Activated T-helper 1 cell treated with anti-CD3 and anti-CD28 coated beads, Interleukin-12 subunit alpha, Interleukin-12 subunit beta, Interleukin-2, Interleukin-4 antibody, amounts not matched to agents 30 ng/mL and 10 ng/mL and 1 ng/mL, durations not matched to agents 14 hours and 24 hours and 36 hours (primary cell): Measurements from ENCODE around the gene OASL. TPM values are rescaled to one million over a fixed set of nuclear protein-coding genes. Genes with fewer than 3 reads are reported as not detected.
"Not testable (repeated sequence)": the region's sequence is repeated elsewhere in the genome, so short reads cannot be mapped to it uniquely, and the experiment has no call there.

Experiments used
- DNase-seq: peaks from one replicate; pipeline ENCODE4 v3.0.0; 2021; ENCODE audit warnings: low spot score
- H3K27ac Mint-ChIP-seq: one replicate; pipeline ENCODE4 v1.8.0; 2021; ENCODE audit warnings: mild to moderate bottlenecking, mixed read lengths
- H3K27me3 Mint-ChIP-seq: one replicate; pipeline ENCODE4 v1.8.0; 2022; ENCODE audit warnings: mild to moderate bottlenecking, moderate library complexity, mixed read lengths; ENCODE audit not compliant: insufficient read depth
- H3K36me3 Mint-ChIP-seq: one replicate; pipeline ENCODE4 v1.8.0; 2021; ENCODE audit warnings: low read depth, mixed read lengths
- H3K4me1 Mint-ChIP-seq: one replicate; pipeline ENCODE4 v1.8.0; 2021; ENCODE audit warnings: low read depth, mixed read lengths
- H3K4me3 Mint-ChIP-seq: one replicate; pipeline ENCODE4 v1.8.0; 2021; ENCODE audit warnings: mild to moderate bottlenecking, moderate library complexity, mixed read lengths
- H3K9me3 Mint-ChIP-seq: one replicate; pipeline ENCODE4 v1.8.0; 2021; ENCODE audit warnings: mixed read lengths
- intact Hi-C: fragments of 100-400 bp; cut with micrococcal nuclease; formaldehyde crosslinking; loops from one replicate; pipeline ENCODE4 v1.15.1; 2024
- total RNA-seq: library from RNA; stranded (reverse); gene quantifications from 2 replicates; pipeline ENCODE4 v1.2.3, GENCODE V29; 2022

OASL gene
- 2.4 and 3.1 TPM in 2 replicates for total RNA-seq

GRCh38 chr12:121038861-121039668 is at the start of gene OASL:
Gene OASL, minus strand, starts transcription at chr12:121039246. Its CDS starts 275 bp downstream, at chr12:121038971.
- Mint-ChIP-seq H3K27me3 (peaks cover 12% of the 10 kb centered on the region), H3K4me3 (peak within 1 kb of the TSS; percentile 91), H3K9me3 (no peaks in the 10 kb centered on the region), H3K36me3 (peaks cover 15% of the 10 kb centered on the region), H3K4me1 (peaks cover 51% of the 10 kb centered on the region), H3K27ac (peak within 1 kb of the TSS; percentile 84)
- peak; percentile 54 for DNase-seq
- intact Hi-C loops, result loop anchor here (1.0 to 10.0 kb wide), 5 partner anchors 21 to 604 kb away; partner anchors contain the start of genes C12orf43, COX6A1 and P2RX4

DNA sequence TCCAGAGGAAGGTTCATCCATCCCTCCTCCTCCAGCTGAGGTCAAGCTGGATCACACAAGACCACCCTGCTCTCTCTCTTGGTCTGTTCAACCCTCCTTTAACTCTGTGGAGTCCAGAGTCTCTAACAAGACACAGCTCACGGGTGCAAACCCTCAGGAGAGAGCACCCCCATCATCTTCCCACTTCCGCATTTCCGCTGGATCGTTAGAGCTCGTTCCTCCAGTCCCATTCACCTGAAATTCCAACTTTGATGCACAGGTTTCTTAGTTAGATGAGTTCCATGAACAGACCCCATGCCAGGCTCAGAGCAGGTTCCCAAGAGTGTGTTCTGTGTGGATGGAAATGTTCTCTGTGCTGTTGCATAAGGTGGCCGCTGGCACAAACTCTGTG is 49.1 kb upstream of the OASL start:
- Mint-ChIP-seq H3K36me3 (no peaks in the 10 kb centered on the region), H3K4me1 (peaks cover 41% of the 10 kb centered on the region), H3K4me3 (no peak overlapping the region), H3K27me3 (no peaks in the 10 kb centered on the region), H3K9me3 (no peaks in the 10 kb centered on the region), H3K27ac (no peak overlapping the region)
- intact Hi-C loops, result no loop called here
- no peak for DNase-seq

GRCh38 chr12:121087467-121088194 is 48.6 kb upstream of the OASL start:
- H3K9me3 Mint-ChIP-seq, result no peaks in the 10 kb centered on the region
- H3K4me3 Mint-ChIP-seq, result no peak overlapping the region
- no peaks in the 10 kb centered on the region for H3K36me3 Mint-ChIP-seq
- intact Hi-C loops, result no loop called here
- DNase-seq, result no peak
- peaks cover 35% of the 10 kb centered on the region for H3K4me1 Mint-ChIP-seq
- no peaks in the 10 kb centered on the region for H3K27me3 Mint-ChIP-seq
- H3K27ac Mint-ChIP-seq, result no peak overlapping the region

GRCh38 chr12:121086781-121087295 is 47.8 kb upstream of the OASL start:
- intact Hi-C loops, result no loop called here
- no peaks in the 10 kb centered on the region for H3K9me3 Mint-ChIP-seq
- H3K27ac Mint-ChIP-seq, result no peak overlapping the region
- no peak overlapping the region for H3K4me3 Mint-ChIP-seq
- peaks cover 27% of the 10 kb centered on the region for H3K4me1 Mint-ChIP-seq
- DNase-seq, result no peak
- H3K36me3 Mint-ChIP-seq, result no peaks in the 10 kb centered on the region
- H3K27me3 Mint-ChIP-seq, result no peaks in the 10 kb centered on the region

DNA sequence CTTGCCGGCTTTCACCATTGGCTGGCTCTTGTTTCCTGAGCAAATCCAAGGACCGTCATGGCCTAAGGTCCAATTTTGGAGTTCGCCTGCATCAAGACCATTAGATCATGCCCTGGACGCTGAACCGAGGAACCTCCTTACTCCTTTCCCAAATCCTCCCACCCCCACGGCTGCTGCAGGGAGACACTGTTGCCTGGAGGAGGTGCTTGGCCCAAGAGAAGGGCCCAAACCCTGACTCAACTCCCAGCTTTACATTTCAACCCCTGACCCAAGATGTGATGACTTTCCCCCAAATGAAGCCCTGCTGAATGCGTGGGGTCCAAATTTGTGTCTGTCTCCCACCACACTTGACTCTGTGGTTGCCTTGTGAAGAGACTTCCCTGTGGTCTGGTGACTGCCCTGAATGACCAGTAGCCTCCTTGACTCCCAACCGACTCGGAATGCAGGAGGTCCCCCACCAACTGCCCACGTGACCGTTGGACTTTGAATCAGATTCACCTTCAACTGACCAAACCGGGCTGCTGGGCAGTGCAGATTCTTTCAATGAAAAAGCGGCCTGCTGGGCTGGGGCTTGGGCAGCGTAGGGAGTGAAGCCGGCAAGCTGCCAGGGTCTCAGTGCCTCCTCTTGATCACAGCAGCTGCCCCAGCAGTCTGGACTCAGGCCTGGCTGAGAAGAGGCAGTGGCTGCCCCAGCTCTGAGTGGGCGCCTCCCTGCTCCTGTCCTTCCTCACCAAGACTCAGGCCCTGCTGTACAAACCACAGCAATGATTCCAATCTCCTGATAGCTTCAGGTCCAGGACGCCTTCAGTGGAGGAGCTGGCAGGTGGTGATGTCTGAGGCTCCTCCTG is 46.7 kb upstream of the OASL start:
- H3K4me3 Mint-ChIP-seq, result no peak overlapping the region
- DNase-seq, result no peak
- peaks cover 4% of the 10 kb centered on the region for H3K27me3 Mint-ChIP-seq
- peaks cover 24% of the 10 kb centered on the region for H3K4me1 Mint-ChIP-seq
- H3K27ac Mint-ChIP-seq, result no peak overlapping the region
- H3K36me3 Mint-ChIP-seq, result no peaks in the 10 kb centered on the region
- intact Hi-C loops, result no loop called here
- no peaks in the 10 kb centered on the region for H3K9me3 Mint-ChIP-seq

GRCh38 chr12:121085069-121085468 is 46.0 kb upstream of the OASL start:
- no peak overlapping the region for H3K27ac Mint-ChIP-seq
- no peaks in the 10 kb centered on the region for H3K9me3 Mint-ChIP-seq
- H3K4me1 Mint-ChIP-seq, result peaks cover 22% of the 10 kb centered on the region
- no peak overlapping the region for H3K4me3 Mint-ChIP-seq
- no peaks in the 10 kb centered on the region for H3K36me3 Mint-ChIP-seq
- DNase-seq, result no peak
- intact Hi-C loops, result no loop called here
- peaks cover 4% of the 10 kb centered on the region for H3K27me3 Mint-ChIP-seq

- Mint-ChIP-seq H3K9me3 (no peaks in the 10 kb centered on the region), H3K27me3 (peaks cover 4% of the 10 kb centered on the region), H3K4me3 (no peak overlapping the region), H3K27ac (no peak overlapping the region), H3K4me1 (peaks cover 20% of the 10 kb centered on the region), H3K36me3 (no peaks in the 10 kb centered on the region)
- no peak for DNase-seq
- intact Hi-C loops, result no loop called here
These were observed 45.2 kb upstream of the OASL start for GRCh38 chr12:121084229-121084628.

DNA sequence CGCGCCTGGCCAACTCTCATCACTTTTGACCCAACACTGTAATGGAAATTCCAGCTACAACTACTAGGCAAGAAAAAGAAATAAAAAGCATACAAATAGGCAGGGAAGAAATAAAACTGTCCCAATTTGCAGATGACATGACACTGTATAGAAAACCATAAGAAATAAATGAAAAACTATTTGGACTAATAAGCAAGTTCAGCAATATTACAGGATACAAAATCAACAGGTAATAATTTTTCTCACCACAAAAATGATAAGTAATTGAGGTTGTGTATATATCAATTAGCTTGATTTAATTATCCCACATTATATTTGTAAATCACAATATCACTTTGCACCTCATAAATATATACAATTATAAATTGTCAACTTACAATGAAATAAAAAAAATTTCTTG is 41.9 kb upstream of the OASL start:
- Mint-ChIP-seq H3K4me1 (no peaks in the 10 kb centered on the region), H3K27me3 (peaks cover 11% of the 10 kb centered on the region), H3K27ac (no peak overlapping the region), H3K4me3 (no peak overlapping the region), H3K9me3 (no peaks in the 10 kb centered on the region), H3K36me3 (no peaks in the 10 kb centered on the region)
- no peak for DNase-seq
- intact Hi-C loops, result no loop called here

GRCh38 chr12:121079736-121080272 is 40.8 kb upstream of the OASL start:
- no peaks in the 10 kb centered on the region for H3K9me3 Mint-ChIP-seq
- no peaks in the 10 kb centered on the region for H3K36me3 Mint-ChIP-seq
- H3K4me1 Mint-ChIP-seq, result no peaks in the 10 kb centered on the region
- intact Hi-C loops, result no loop called here
- no peak overlapping the region for H3K4me3 Mint-ChIP-seq
- DNase-seq, result no peak
- no peak overlapping the region for H3K27ac Mint-ChIP-seq
- H3K27me3 Mint-ChIP-seq, result peaks cover 14% of the 10 kb centered on the region

GRCh38 chr12:121077440-121077839 is 38.4 kb upstream of the OASL start:
- H3K27me3 Mint-ChIP-seq, result peaks cover 25% of the 10 kb centered on the region
- DNase-seq, H3K36me3 Mint-ChIP-seq, H3K9me3 Mint-ChIP-seq, H3K27ac Mint-ChIP-seq, intact Hi-C loops, H3K4me3 Mint-ChIP-seq, H3K4me1 Mint-ChIP-seq: not testable (repeated sequence)

- intact Hi-C loops, H3K4me3 Mint-ChIP-seq, H3K27ac Mint-ChIP-seq, DNase-seq, H3K9me3 Mint-ChIP-seq, H3K4me1 Mint-ChIP-seq, H3K36me3 Mint-ChIP-seq: not testable (repeated sequence)
- peaks cover 21% of the 10 kb centered on the region for H3K27me3 Mint-ChIP-seq
These were observed 36.9 kb upstream of the OASL start for GRCh38 chr12:121075911-121076310.

DNA sequence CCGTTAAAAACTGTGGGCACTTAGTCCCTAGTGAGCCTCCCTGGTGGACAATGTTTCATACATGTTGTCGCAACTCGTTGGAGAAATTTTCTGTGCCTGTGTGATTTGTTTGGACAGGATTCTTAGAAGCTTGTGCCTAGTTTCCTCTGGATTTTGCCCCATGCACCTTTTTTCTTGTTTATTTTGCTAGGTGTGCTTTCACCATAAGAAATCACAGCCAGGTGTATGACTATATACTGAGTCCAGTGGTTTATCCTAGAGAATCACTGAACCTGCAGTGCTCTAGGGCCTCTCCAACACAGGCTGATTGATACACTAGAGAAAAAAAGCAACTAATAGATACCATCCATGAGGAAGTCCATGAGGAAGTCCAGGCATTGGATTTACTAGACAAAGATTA is 33.1 kb upstream of the OASL start:
- no peaks in the 10 kb centered on the region for H3K36me3 Mint-ChIP-seq
- H3K9me3 Mint-ChIP-seq, result peaks cover 8% of the 10 kb centered on the region
- DNase-seq, result no peak
- H3K4me1 Mint-ChIP-seq, result no peaks in the 10 kb centered on the region
- intact Hi-C loops, result no loop called here
- H3K4me3 Mint-ChIP-seq, result no peak overlapping the region
- peaks cover 24% of the 10 kb centered on the region for H3K27me3 Mint-ChIP-seq
- H3K27ac Mint-ChIP-seq, result no peak overlapping the region
